ENCODE results near the gene PRR36. TPM values are rescaled to one million over a fixed set of nuclear protein-coding genes. Genes with fewer than 3 reads are reported as not detected.

Gene PRR36
- total RNA-seq, 4 donors from 2014 or later = 0.13 to 0.45 (median 0.20) TPM

GRCh38 chr19:7830823-7831222, 43.4 kb downstream of the PRR36 start:
- Histone ChIP-seq H3K4me1 (peaks cover 10 to 25% of the 10 kb centered on the region in 2 donors), H3K4me3 (replicated peaks in 1 of 3) (peak overlapping the region in 1 of 3 donors; percentile 59), H3K27ac (no peak overlapping the region), H3K9me3 (no peaks in the 10 kb centered on the region), H3K27me3 (no peaks in the 10 kb centered on the region), H3K36me3 (no peaks in the 10 kb centered on the region)
- WGBS, 2 donors = 47 to 66% methylated on average over 3 to 6 of the region's 7 CpGs
- TF ChIP-seq POLR2A (IDR thresholded peaks at IDR 0.05) = no peak
- TF ChIP-seq, protein P1, sequence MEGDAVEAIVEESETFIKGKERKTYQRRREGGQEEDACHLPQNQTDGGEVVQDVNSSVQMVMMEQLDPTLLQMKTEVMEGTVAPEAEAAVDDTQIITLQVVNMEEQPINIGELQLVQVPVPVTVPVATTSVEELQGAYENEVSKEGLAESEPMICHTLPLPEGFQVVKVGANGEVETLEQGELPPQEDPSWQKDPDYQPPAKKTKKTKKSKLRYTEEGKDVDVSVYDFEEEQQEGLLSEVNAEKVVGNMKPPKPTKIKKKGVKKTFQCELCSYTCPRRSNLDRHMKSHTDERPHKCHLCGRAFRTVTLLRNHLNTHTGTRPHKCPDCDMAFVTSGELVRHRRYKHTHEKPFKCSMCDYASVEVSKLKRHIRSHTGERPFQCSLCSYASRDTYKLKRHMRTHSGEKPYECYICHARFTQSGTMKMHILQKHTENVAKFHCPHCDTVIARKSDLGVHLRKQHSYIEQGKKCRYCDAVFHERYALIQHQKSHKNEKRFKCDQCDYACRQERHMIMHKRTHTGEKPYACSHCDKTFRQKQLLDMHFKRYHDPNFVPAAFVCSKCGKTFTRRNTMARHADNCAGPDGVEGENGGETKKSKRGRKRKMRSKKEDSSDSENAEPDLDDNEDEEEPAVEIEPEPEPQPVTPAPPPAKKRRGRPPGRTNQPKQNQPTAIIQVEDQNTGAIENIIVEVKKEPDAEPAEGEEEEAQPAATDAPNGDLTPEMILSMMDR (IDR thresholded peaks at IDR 0.05) = no peak
- intact Hi-C loops (cut with DNase I) = no loop called here
- no peak for DNase-seq

DNA sequence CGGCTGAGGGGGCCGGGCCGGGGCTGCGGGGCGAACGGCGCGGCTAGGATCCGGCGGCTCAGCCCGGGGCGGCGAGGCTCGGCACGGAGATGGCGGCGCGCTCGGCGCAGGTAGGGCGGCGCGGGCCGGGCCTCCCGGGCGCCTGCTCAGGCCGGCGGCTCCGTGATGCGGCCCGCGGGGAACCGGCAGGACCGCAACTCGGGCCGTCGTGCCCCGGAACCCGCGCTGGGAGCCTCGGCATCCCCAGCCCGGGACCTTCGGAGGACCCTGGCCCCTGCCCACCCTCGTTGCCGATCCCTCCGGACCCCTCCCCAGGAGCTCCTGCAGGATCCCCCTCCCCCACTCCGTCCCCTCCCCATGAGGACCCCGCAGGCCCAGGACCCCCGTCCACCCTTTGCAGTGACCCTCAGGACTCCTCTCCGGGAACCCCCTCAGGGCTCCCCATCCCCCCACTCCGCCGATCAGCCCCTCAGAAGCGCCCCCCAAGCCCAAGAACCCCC, 43.9 kb downstream of the PRR36 start:
- no peaks in the 10 kb centered on the region for H3K9me3 ChIP-seq
- intact Hi-C loops (cut with DNase I) = no loop called here
- H3K4me3 ChIP-seq (replicated peaks in 1 of 3) = peak overlapping the region in 1 of 3 donors; percentile 59
- no peaks in the 10 kb centered on the region for H3K36me3 ChIP-seq
- 0% methylated on average over 4 of the region's 53 CpGs; no CpG with 5 or more reads in 1 of the 2 donors for WGBS, 2 donors
- peak in 1 of 2 donors; percentile 20 for DNase-seq
- peaks cover 10 to 25% of the 10 kb centered on the region in 2 donors for H3K4me1 ChIP-seq
- no peak overlapping the region for H3K27ac ChIP-seq
- no peaks in the 10 kb centered on the region for H3K27me3 ChIP-seq
- TF ChIP-seq, protein P1 (IDR thresholded peaks at IDR 0.05) = no peak

DNA sequence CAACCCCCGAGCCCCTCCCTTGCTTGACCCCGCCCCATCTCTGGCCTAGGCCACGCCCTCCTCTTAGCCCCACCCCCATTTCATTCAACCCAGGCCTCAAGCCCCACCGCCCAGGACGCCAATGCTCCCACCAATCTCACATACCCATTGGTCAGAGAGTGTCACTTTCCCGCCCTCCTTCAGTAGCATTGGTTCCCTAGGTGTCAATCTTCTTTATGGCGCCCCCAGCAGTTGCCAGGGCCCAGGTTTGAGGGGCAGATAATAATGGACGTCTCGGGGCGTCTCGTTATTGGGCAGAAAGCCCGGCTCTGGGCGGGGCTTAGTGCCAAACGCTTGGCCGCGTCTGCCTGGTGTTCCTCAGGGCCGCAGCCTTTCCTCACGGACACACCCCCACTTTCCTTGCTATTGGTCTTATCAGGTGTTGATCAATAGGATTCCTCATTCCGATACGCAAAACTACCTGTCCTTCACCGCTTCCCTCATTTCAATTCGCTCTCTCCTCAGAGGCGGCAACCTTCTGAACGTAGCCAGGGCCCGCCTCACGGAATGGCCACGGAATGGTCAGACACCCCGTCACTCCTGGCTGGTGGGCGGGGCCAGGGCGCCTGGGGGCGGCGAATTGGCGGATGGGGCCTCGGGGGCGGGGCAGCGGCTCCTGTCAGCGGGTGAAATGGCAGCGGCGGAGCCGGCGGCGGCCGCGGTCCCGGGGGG, 44.5 kb downstream of the PRR36 start, which contains the start of gene EVI5L:
Gene EVI5L (plus strand): TSS at position 658 of the 711 bp plus-strand sequence. CDS start 16,325 bp downstream, outside the sequence.
- intact Hi-C loops (cut with DNase I) = no loop called here
- no peaks in the 10 kb centered on the region for H3K36me3 ChIP-seq
- H3K4me3 ChIP-seq (replicated peaks in 1 of 3) = peak within 1 kb of the TSS in 1 of 3 donors; percentile 59
- TF ChIP-seq, protein P1 (IDR thresholded peaks at IDR 0.05) = no peak
- no peak for TF ChIP-seq POLR2A (IDR thresholded peaks at IDR 0.05)
- no peaks in the 10 kb centered on the region for H3K9me3 ChIP-seq
- H3K27ac ChIP-seq = no peak within 1 kb of the TSS
- WGBS, 2 donors = 0% methylated on average over 19 to 22 of the region's 45 CpGs
- H3K4me1 ChIP-seq = peaks cover 10 to 25% of the 10 kb centered on the region in 2 donors
- H3K27me3 ChIP-seq = no peaks in the 10 kb centered on the region
- DNase-seq = peak; percentile 99 to 100

DNA sequence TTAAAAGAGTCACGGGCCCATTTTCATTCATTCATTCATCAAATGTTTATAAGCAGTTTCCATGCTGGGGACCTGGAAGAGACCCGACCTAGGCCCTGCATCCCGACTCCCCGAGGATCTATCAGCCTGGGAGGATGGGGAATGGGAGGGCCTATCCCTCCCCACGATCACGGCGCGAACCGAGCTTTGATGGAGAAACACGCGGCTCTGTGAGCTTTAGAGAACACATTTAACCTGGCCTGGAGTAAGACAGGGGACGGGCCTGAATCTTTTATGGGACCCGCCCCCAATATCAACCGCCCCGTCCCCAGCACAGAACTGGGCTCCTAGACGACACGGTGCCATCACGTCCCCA, 45.0 kb downstream of the PRR36 start:
- WGBS, 2 donors = 8 to 10% methylated on average over 13 to 18 of the region's 18 CpGs
- TF ChIP-seq POLR2A (IDR thresholded peaks at IDR 0.05) = no peak
- TF ChIP-seq, protein P1 (IDR thresholded peaks at IDR 0.05) = no peak
- no peak for DNase-seq
- Histone ChIP-seq H3K27ac (no peak overlapping the region), H3K4me1 (peaks cover 10 to 25% of the 10 kb centered on the region in 2 donors), H3K9me3 (no peaks in the 10 kb centered on the region), H3K27me3 (no peaks in the 10 kb centered on the region), H3K36me3 (no peaks in the 10 kb centered on the region), H3K4me3 (replicated peaks in 1 of 3) (peak overlapping the region in 1 of 3 donors; percentile 3)
- intact Hi-C loops (cut with DNase I) = no loop called here

DNA sequence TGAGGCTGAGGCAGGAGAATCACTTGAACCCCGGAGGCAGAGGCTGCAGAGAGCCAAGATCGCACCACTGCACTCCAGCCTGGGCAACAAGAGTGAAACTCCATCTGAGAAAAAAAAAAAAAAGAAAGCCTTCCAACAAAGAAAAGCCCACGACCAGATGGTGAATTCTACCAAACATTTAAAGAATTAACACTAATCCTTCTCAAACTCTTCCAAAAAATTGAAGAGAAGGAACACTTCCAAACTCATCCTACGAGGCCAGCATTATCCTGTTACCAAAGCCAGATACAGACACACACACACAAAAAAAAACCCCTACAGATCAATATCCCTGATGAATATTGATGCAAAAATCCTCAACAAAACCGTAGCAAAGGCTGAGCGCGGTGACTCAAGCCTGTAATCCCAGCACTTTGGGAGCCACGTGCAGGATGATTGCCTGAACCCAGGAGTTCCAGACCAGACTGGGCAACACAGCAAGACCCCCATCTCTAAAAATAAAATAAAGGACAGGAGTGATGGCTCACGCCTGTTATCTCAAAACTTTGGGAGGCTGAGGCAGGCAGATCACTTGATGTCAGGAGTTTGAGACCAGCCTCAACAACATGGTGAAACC, 50.4 kb downstream of the PRR36 start:
- Histone ChIP-seq H3K27ac (no peak overlapping the region), H3K27me3 (no peaks in the 10 kb centered on the region), H3K9me3 (no peaks in the 10 kb centered on the region), H3K4me1 (no peaks in the 10 kb centered on the region), H3K4me3 (replicated peaks in 1 of 3) (no peak overlapping the region), H3K36me3 (no peaks in the 10 kb centered on the region)
- TF ChIP-seq, protein P1 (IDR thresholded peaks at IDR 0.05) = no peak
- no peak for TF ChIP-seq POLR2A (IDR thresholded peaks at IDR 0.05)
- DNase-seq = no peak
- 46 to 56% methylated on average over 9 of the region's 9 CpGs for WGBS, 2 donors
- intact Hi-C loops (cut with DNase I) = no loop called here

All from thyroid gland (tissue), 4 donors.